ENCODE data around the gene ASXL1.
A peak's percentile ranks its signal among the peaks of the same experiment; 100 is the strongest.

The ASXL1 gene

DNA sequence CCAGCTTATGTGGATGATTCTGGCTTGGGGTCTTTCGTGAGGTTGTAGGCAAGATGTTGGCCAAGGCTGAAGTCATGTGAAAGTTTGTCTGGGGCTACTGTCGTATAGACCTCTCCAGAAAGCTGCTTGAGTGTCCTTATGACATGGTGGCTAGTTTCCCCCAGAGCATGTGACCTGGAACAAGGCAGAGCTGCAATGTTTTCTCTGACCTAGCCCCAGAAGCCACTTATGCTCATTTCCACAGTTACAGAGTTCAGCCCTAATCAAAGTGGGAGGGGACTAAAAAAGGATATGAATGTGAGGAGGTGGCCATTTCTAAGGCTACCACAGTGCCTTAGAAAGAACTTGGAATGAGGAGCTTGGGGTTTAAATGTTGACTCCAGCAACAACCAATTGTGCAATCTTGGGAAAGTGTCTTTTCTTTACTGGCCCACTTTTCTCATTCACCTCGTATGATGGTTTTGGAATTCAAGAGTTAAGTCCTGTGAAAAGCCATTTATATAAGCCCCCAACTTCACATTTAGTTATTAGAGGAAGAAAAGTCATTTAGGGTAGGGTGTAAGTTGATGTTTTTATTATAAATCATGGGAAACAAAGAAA, 5.9 kb upstream of the ASXL1 start:
- Histone ChIP-seq H3K36me3 (ENCODE audit: control insufficient read depth in 1 of 2, insufficient read depth in 2 of 2, low read length in 2 of 2) (no peaks in the 10 kb centered on the region), H4K12ac (ENCODE audit: low read depth, low read length) (no peak overlapping the region), H2AK5ac (ENCODE audit: low read length) (no peak overlapping the region), H3K9me3 (ENCODE audit: insufficient read depth, low read depth, low read length) (no peaks in the 10 kb centered on the region), H2BK5ac (ENCODE audit: low read depth, low read length, poor library complexity) (no peak overlapping the region), H3K23ac (ENCODE audit: low read length) (no peak overlapping the region), H3K18ac (ENCODE audit: low read length) (no peak overlapping the region), H3K14ac (ENCODE audit: low read length) (no peak overlapping the region), H3K27ac (ENCODE audit: low read depth, low read length) (no peak overlapping the region), H2BK12ac (ENCODE audit: low read length) (no peak overlapping the region), H3K79me1 (ENCODE audit: low read length) (peaks cover 3% of the 10 kb centered on the region), H2AFZ (ENCODE audit: insufficient read depth, low read length, poor library complexity) (no peak overlapping the region), H3K79me2 (ENCODE audit: control insufficient read depth, insufficient read depth, low read length, poor library complexity) (no peaks in the 10 kb centered on the region), H4K8ac (ENCODE audit: low read depth, low read length) (no peak overlapping the region), H3K27me3 (ENCODE audit: insufficient read depth, low read length) (no peaks in the 10 kb centered on the region), H3K4me3 (ENCODE audit: low read depth, low read length) (no peak overlapping the region), H2BK120ac (ENCODE audit: insufficient read depth, low read length, poor library complexity) (no peak overlapping the region), H3K4me1 (ENCODE audit: control insufficient read depth in 1 of 2, insufficient read depth in 2 of 2, low read length in 2 of 2) (peaks cover 0 to 3% of the 10 kb centered on the region in 2 experiments), H3K4me2 (ENCODE audit: low read length) (no peak overlapping the region), H4K91ac (ENCODE audit: low read depth, low read length) (no peak overlapping the region), H3K4ac (ENCODE audit: low read depth, low read length) (no peak overlapping the region), H3K9ac (ENCODE audit: low read length) (no peak overlapping the region)
- whole genome bisulfite sequencing (ENCODE audit: extremely low coverage, insufficient coverage, insufficient read length): no CpG with 5 or more reads among the region's 3 CpGs
- DNase-seq: no peak

DNA sequence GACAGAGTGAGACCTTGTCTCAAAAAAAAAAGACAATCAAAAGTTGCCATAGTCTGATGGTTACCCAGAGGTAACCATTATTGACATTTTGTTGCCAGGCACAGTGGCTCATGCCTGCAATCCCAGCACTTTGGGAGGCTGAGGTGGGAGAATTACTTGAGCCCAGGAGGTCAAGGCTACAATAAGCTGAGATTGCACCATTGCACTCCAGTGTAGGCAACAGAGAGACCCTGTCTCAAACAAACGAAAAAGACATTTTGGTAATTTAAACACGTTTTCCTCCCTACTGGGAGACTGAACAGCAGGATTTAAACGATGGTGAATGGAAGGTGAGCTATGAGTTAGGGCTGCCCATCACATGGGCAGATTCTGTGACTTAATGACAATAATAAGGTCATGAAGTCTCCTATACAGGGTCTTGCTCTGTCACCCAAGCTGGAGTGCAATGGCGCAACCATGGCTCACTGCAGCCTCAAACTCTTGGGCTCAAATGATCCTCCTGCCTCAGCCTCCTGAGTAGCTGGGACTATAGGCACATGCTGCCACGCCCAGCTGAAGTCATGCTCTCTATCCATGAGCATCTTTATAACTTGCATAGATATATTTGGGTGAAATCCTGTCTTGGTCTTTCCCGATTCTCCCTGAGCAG, 4.2 kb upstream of the ASXL1 start:
- Histone ChIP-seq H4K91ac (ENCODE audit: low read depth, low read length) (no peak overlapping the region), H2AK5ac (ENCODE audit: low read length) (no peak overlapping the region), H2BK5ac (ENCODE audit: low read depth, low read length, poor library complexity) (no peak overlapping the region), H3K4me1 (ENCODE audit: control insufficient read depth in 1 of 2, insufficient read depth in 2 of 2, low read length in 2 of 2) (peaks cover 0 to 6% of the 10 kb centered on the region in 2 experiments), H3K14ac (ENCODE audit: low read length) (no peak overlapping the region), H3K9me3 (ENCODE audit: insufficient read depth, low read depth, low read length) (no peaks in the 10 kb centered on the region), H3K4me2 (ENCODE audit: low read length) (no peak overlapping the region), H3K9ac (ENCODE audit: low read length) (no peak overlapping the region), H2AFZ (ENCODE audit: insufficient read depth, low read length, poor library complexity) (no peak overlapping the region), H3K23ac (ENCODE audit: low read length) (no peak overlapping the region), H3K79me1 (ENCODE audit: low read length) (peaks cover 13% of the 10 kb centered on the region), H2BK12ac (ENCODE audit: low read length) (no peak overlapping the region), H3K79me2 (ENCODE audit: control insufficient read depth, insufficient read depth, low read length, poor library complexity) (peaks cover 4% of the 10 kb centered on the region), H3K18ac (ENCODE audit: low read length) (no peak overlapping the region), H2BK120ac (ENCODE audit: insufficient read depth, low read length, poor library complexity) (no peak overlapping the region), H3K36me3 (ENCODE audit: control insufficient read depth in 1 of 2, insufficient read depth in 2 of 2, low read length in 2 of 2) (no peaks in the 10 kb centered on the region), H3K4ac (ENCODE audit: low read depth, low read length) (no peak overlapping the region), H4K12ac (ENCODE audit: low read depth, low read length) (no peak overlapping the region), H3K27me3 (ENCODE audit: insufficient read depth, low read length) (no peaks in the 10 kb centered on the region), H3K27ac (ENCODE audit: low read depth, low read length) (no peak overlapping the region), H4K8ac (ENCODE audit: low read depth, low read length) (no peak overlapping the region), H3K4me3 (ENCODE audit: low read depth, low read length) (no peak overlapping the region)
- no CpG with 5 or more reads among the region's 6 CpGs for WGBS (ENCODE audit: extremely low coverage, insufficient coverage, insufficient read length)
- DNase-seq: no peak

DNA sequence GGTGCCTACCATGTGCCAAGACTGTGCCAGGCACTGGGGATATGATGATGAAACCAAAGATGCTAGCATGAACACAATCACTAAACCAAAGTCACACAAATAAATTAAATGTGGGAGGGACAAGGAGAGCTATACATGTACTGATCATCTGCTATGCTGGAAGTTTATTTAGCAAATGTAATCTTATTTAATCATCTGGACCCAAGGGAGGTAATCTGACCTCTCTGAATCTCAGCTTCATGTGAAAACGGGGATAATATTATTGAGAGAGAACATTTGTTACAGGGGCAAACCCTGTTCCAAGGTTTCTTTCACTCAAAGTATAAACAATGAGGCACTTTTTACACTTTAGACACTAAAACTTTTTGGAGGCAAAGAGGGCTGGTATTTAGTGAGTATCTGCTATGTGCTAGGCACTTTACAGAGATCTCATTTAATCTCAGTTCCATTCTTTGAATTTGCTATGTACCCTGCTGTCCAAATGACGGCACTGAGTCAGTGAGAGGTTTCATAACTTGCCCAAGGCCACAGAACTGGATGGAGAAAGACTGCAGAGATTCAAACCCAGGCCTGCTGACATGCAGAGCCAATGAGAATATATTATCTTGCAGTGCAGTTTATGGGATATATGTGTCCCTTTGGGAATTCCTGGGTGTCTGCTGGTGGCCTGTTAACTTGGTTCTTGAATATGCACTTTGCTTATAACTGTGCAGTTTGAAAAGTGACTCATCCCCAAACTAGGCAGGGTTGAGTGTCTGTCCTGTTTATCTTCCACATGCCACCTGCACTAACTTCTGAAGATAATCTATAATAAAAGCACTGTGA, 3.3 kb upstream of the ASXL1 start:
- Histone ChIP-seq H4K12ac (ENCODE audit: low read depth, low read length) (no peak overlapping the region), H2BK120ac (ENCODE audit: insufficient read depth, low read length, poor library complexity) (no peak overlapping the region), H3K4me2 (ENCODE audit: low read length) (no peak overlapping the region), H3K79me2 (ENCODE audit: control insufficient read depth, insufficient read depth, low read length, poor library complexity) (peaks cover 11% of the 10 kb centered on the region), H3K9ac (ENCODE audit: low read length) (no peak overlapping the region), H3K23ac (ENCODE audit: low read length) (no peak overlapping the region), H4K91ac (ENCODE audit: low read depth, low read length) (no peak overlapping the region), H2AFZ (ENCODE audit: insufficient read depth, low read length, poor library complexity) (no peak overlapping the region), H3K4ac (ENCODE audit: low read depth, low read length) (no peak overlapping the region), H3K27ac (ENCODE audit: low read depth, low read length) (no peak overlapping the region), H3K36me3 (ENCODE audit: control insufficient read depth in 1 of 2, insufficient read depth in 2 of 2, low read length in 2 of 2) (no peaks in the 10 kb centered on the region), H2AK5ac (ENCODE audit: low read length) (no peak overlapping the region), H3K18ac (ENCODE audit: low read length) (no peak overlapping the region), H3K4me1 (ENCODE audit: control insufficient read depth in 1 of 2, insufficient read depth in 2 of 2, low read length in 2 of 2) (peaks cover 0 to 8% of the 10 kb centered on the region in 2 experiments), H2BK12ac (ENCODE audit: low read length) (no peak overlapping the region), H3K9me3 (ENCODE audit: insufficient read depth, low read depth, low read length) (no peaks in the 10 kb centered on the region), H3K14ac (ENCODE audit: low read length) (no peak overlapping the region), H2BK5ac (ENCODE audit: low read depth, low read length, poor library complexity) (no peak overlapping the region), H3K79me1 (ENCODE audit: low read length) (peaks cover 16% of the 10 kb centered on the region), H3K4me3 (ENCODE audit: low read depth, low read length) (no peak overlapping the region), H3K27me3 (ENCODE audit: insufficient read depth, low read length) (no peaks in the 10 kb centered on the region), H4K8ac (ENCODE audit: low read depth, low read length) (no peak overlapping the region)
- no CpG with 5 or more reads among the region's 2 CpGs for WGBS (ENCODE audit: extremely low coverage, insufficient coverage, insufficient read length)
- DNase-seq: peak; percentile 76 to 83

DNA sequence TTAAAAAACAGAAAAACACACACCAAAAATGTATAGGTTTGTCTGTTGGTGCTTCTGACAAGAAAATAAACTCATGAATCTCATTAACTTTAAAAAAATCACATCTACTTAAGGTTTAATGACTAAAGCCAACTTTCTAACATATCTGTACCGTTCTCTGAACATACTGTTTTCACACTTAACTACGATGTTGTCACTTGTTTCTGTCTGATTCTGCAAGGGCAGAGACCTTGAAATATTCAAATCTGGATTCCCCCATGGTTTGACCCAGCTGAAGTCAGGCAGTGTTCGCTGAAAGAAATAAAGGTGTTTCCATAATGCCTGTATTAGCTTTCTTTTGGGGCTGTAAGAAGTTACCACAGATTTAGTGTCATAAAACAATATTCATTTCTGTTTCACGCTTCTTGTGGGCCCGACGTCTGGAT, 2.7 kb upstream of the ASXL1 start:
- Histone ChIP-seq H2AFZ (ENCODE audit: insufficient read depth, low read length, poor library complexity) (no peak overlapping the region), H3K79me1 (ENCODE audit: low read length) (peaks cover 16% of the 10 kb centered on the region), H3K27ac (ENCODE audit: low read depth, low read length) (peak overlapping the region; percentile 5), H2AK5ac (ENCODE audit: low read length) (no peak overlapping the region), H4K8ac (ENCODE audit: low read depth, low read length) (no peak overlapping the region), H3K9me3 (ENCODE audit: insufficient read depth, low read depth, low read length) (no peaks in the 10 kb centered on the region), H4K12ac (ENCODE audit: low read depth, low read length) (no peak overlapping the region), H3K79me2 (ENCODE audit: control insufficient read depth, insufficient read depth, low read length, poor library complexity) (peaks cover 13% of the 10 kb centered on the region), H3K23ac (ENCODE audit: low read length) (no peak overlapping the region), H3K14ac (ENCODE audit: low read length) (no peak overlapping the region), H3K18ac (ENCODE audit: low read length) (no peak overlapping the region), H3K4me1 (ENCODE audit: control insufficient read depth in 1 of 2, insufficient read depth in 2 of 2, low read length in 2 of 2) (peaks cover 0 to 10% of the 10 kb centered on the region in 2 experiments), H4K91ac (ENCODE audit: low read depth, low read length) (no peak overlapping the region), H3K4ac (ENCODE audit: low read depth, low read length) (no peak overlapping the region), H3K4me3 (ENCODE audit: low read depth, low read length) (no peak overlapping the region), H3K36me3 (ENCODE audit: control insufficient read depth in 1 of 2, insufficient read depth in 2 of 2, low read length in 2 of 2) (no peaks in the 10 kb centered on the region), H2BK5ac (ENCODE audit: low read depth, low read length, poor library complexity) (no peak overlapping the region), H2BK120ac (ENCODE audit: insufficient read depth, low read length, poor library complexity) (no peak overlapping the region), H2BK12ac (ENCODE audit: low read length) (peak overlapping the region; percentile 35), H3K9ac (ENCODE audit: low read length) (no peak overlapping the region), H3K4me2 (ENCODE audit: low read length) (no peak overlapping the region), H3K27me3 (ENCODE audit: insufficient read depth, low read length) (no peaks in the 10 kb centered on the region)
- no CpG with 5 or more reads among the region's 6 CpGs for WGBS (ENCODE audit: extremely low coverage, insufficient coverage, insufficient read length)
- peak in 1 of 2 donors; percentile 4 for DNase-seq

Measured in trophoblast cell (in vitro differentiated cells and primary cell).